Measurements from ENCODE around the gene KIR3DL2. TPM values are rescaled to one million over a fixed set of nuclear protein-coding genes. Genes with fewer than 3 reads are reported as not detected.
"Not testable (repeated sequence)": the region's sequence is repeated elsewhere in the genome, so short reads cannot be mapped to it uniquely, and the experiment has no call there.

KIR3DL2 gene
- total and polyA plus RNA-seq, 10 donors: 0.13 to 2.7 (median 0.80) TPM

DNA sequence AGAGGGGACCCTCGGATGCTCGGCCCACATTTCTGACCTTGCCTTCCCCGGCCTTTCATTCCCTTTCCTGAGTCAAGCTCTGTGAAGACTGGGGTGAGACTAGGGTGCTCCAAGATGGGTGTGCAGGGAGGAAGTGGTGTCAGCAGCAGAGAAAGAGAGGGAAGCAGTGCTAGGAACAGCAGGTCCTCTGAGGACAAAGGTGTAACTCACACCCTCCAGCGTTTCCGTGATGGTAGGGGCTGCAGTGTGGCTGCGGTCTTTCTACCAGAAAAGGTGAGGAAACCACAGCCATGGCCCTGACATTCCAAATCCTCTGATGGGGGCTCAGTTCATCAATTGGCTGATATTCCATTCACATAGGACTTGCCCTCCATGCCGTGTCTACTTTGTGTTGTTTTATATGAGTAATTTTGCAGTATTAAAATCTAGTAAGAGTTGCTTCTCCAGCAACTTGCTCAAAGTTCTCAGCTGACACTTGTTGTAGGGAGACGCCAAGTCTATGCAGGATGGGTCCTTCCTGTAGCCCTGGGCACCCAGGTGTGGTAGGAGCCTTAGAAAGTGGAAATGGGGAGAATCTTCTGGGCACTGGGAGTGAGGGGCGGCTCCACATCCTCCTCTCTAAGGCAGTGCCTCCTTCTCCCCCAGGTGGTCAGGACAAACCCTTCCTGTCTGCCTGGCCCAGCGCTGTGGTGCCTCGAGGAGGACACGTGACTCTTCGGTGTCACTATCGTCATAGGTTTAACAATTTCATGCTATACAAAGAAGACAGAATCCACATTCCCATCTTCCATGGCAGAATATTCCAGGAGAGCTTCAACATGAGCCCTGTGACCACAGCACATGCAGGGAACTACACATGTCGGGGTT, 32.3 kb upstream of the KIR3DL2 start:
- no peaks in the 10 kb centered on the region for H3K4me1 ChIP-seq
- no peaks in the 10 kb centered on the region for H3K36me3 ChIP-seq
- 78 to 83% (median 79%) methylated on average over 9 to 15 of the region's 15 CpGs for WGBS, 5 donors
- TF ChIP-seq POLR2A (IDR thresholded peaks at IDR 0.05) (no peak), POLR2AphosphoS5 (IDR thresholded peaks at IDR 0.05) (no peak)
- peaks cover 0 to under 1% (median 0%) of the 10 kb centered on the region in 8 donors for H3K9me3 ChIP-seq
- intact Hi-C loops (cut with DNase I; ENCODE audit: low total_unique reads): no loop called here
- H3K27ac ChIP-seq: peak overlapping the region in 1 of 8 donors; percentile 17
- H3K4me3 ChIP-seq: peak overlapping the region in 1 of 8 donors; percentile 4
- H3K27me3 ChIP-seq (replicated peaks in 1 of 7): peaks cover 0 to 19% (median 0%) of the 10 kb centered on the region in 7 donors
- DNase-seq: no peak

DNA sequence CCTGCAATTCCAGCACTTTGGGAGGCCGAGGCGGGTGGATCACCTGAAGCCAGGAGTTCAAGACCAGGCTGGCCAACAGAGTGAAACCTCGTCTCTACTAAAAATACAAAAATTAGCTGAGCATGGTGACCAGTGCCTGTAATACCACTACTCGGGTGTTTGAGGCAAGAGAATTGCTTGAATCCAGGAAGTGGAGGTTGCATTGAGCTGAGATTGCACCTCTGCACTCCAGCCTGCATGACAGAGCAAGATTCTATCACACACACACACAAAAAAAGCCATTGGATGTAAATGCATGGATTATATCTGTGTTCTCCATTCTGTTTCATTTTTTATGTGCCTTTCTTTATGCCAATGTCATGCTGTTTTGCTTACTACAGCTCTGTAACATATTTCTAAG, 25.8 kb upstream of the KIR3DL2 start:
- DNase-seq; H3K9me3 ChIP-seq; H3K4me3 ChIP-seq; H3K36me3 ChIP-seq; H3K4me1 ChIP-seq; intact Hi-C loops (cut with DNase I; ENCODE audit: low total_unique reads): not testable (repeated sequence)
- peak in 1 of 3 donors; percentile 24 for TF ChIP-seq POLR2AphosphoS5 (IDR thresholded peaks at IDR 0.05)
- WGBS, 5 donors: 55 to 75% (median 70%) methylated on average over 2 to 4 of the region's 4 CpGs
- peak overlapping the region in 5 of 8 donors; percentile 9 to 75 (median 60) for H3K27ac ChIP-seq
- peaks cover 0 to 17% (median 0%) of the 10 kb centered on the region in 7 donors for H3K27me3 ChIP-seq (replicated peaks in 1 of 7)

DNA sequence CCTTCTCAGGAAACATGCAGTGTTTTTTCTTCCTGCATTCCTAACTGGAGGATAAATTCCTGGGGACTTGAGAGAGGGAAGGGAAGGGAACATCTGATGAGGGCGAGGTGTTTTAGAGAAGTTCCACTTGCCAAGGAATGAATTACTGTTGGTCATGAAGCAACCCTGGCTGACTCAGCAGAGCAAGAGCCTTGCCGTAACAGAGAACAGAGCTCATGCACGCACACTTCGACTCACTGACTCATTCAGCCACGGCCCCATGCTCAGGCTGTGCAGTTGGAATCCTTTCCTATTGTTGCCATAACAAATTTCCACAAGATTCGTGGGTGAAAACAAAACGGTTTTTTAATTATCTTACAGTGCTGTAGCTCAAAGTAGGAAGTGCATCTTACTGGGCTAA, 24.9 kb upstream of the KIR3DL2 start:
- H3K4me3 ChIP-seq; DNase-seq; intact Hi-C loops (cut with DNase I; ENCODE audit: low total_unique reads); H3K4me1 ChIP-seq; H3K9me3 ChIP-seq; H3K36me3 ChIP-seq: not testable (repeated sequence)
- Histone ChIP-seq H3K27me3 (replicated peaks in 1 of 7) (peaks cover 0 to 13% (median 0%) of the 10 kb centered on the region in 7 donors), H3K27ac (peak overlapping the region in 5 of 8 donors; percentile 51 to 75 (median 60))
- 20 to 63% (median 37%) methylated on average over 7 of the region's 7 CpGs for WGBS, 5 donors
- TF ChIP-seq POLR2AphosphoS5 (IDR thresholded peaks at IDR 0.05): peak in 1 of 3 donors; percentile 17

DNA sequence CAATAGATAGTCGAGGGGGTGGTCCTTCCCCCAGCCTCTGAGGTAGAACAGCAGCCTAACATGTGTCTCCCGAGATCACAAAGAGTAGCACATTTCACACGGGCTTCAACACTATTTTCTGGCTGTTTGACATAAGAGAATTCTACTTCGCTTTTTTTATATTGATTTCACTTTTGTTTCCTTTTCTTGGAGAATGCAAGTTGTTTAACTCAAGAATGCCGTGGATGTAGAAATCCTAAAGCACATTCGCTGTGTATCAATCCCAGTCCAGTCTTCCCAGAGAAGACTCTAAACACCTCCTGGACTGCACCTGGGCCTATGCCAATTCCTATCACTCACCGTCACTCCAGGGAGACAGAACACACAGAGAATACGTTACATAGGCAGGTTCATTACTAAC, 22.2 kb upstream of the KIR3DL2 start:
- H3K27me3 ChIP-seq (replicated peaks in 1 of 7); intact Hi-C loops (cut with DNase I; ENCODE audit: low total_unique reads); DNase-seq; H3K36me3 ChIP-seq; H3K4me3 ChIP-seq; H3K9me3 ChIP-seq; H3K4me1 ChIP-seq; H3K27ac ChIP-seq: not testable (repeated sequence)
- 72 to 81% (median 75%) methylated on average over 6 to 8 of the region's 8 CpGs for WGBS, 5 donors

DNA sequence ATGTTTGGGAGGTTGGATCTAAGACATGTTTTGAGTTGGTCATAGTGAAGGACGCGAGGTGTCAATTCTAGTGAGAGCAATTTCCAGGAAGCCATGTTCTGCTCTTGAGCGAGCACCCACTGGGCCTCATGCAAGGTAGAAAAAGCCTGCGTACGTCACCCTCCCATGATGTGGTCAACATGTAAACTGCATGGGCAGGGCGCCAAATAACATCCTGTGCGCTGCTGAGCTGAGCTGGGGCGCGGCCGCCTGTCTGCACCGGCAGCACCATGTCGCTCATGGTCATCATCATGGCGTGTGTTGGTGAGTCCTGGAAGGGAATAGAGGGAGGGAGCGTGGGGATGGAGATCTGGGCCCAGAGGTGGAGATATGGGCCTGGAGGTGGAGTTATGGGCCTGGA, 17.7 kb upstream of the KIR3DL2 start, which contains the start of gene KIR2DS4:
TSS of gene KIR2DS4 (plus strand) at position 181 of the 400 bp plus-strand sequence.
- WGBS, 5 donors: 85 to 93% (median 88%) methylated on average over 14 of the region's 14 CpGs
- H3K27me3 ChIP-seq (replicated peaks in 1 of 7); intact Hi-C loops (cut with DNase I; ENCODE audit: low total_unique reads): not testable (repeated sequence)

DNA sequence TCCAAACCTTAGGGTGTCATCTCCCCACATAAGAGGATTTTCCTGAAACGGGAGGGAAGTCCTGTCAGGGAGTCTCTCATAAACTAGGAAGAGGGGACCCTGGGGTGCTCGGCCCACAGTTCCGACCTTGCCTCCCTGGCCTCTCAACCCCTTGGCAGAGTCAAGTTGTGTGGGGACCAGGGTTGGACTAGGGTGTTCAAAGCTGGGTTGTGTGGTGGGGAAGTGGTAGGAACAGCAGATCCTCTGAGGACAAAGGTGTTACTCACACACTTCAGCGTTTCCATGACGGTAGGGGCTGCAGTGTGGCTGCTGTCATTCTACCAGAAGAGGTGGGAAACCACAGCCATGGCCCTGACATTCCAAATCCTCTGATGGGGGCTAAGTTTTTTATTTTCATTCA, 15.1 kb upstream of the KIR3DL2 start:
- H3K4me3 ChIP-seq; H3K36me3 ChIP-seq; H3K4me1 ChIP-seq; H3K27ac ChIP-seq; intact Hi-C loops (cut with DNase I; ENCODE audit: low total_unique reads); H3K9me3 ChIP-seq; H3K27me3 ChIP-seq (replicated peaks in 1 of 7); DNase-seq: not testable (repeated sequence)
- 68 to 84% (median 75%) methylated on average over 3 to 5 of the region's 5 CpGs for WGBS, 5 donors

More for the DNA sequence above, 17.7 kb upstream of the KIR3DL2 start, which contains the start of gene KIR2DS4:
- H3K4me1 ChIP-seq, H3K9me3 ChIP-seq, DNase-seq, H3K27ac ChIP-seq, H3K4me3 ChIP-seq, H3K36me3 ChIP-seq: not testable (repeated sequence)

DNA sequence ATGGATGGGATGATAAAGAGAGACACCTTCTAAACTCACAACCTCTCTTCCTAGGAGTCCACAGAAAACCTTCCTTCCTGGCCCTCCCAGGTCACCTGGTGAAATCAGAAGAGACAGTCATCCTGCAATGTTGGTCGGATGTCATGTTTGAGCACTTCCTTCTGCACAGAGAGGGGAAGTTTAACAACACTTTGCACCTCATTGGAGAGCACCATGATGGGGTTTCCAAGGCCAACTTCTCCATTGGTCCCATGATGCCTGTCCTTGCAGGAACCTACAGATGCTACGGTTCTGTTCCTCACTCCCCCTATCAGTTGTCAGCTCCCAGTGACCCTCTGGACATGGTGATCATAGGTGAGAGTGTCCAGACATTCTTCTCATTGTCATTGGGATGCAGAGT, 12.7 kb upstream of the KIR3DL2 start:
- DNase-seq; H3K4me1 ChIP-seq; H3K27me3 ChIP-seq (replicated peaks in 1 of 7); H3K36me3 ChIP-seq; H3K4me3 ChIP-seq; intact Hi-C loops (cut with DNase I; ENCODE audit: low total_unique reads); H3K9me3 ChIP-seq: not testable (repeated sequence)
- H3K27ac ChIP-seq: peak overlapping the region in 4 of 8 donors; percentile 47 to 62 (median 52)
- WGBS, 5 donors: 42 to 64% (median 51%) methylated on average over 2 of the region's 2 CpGs

DNA sequence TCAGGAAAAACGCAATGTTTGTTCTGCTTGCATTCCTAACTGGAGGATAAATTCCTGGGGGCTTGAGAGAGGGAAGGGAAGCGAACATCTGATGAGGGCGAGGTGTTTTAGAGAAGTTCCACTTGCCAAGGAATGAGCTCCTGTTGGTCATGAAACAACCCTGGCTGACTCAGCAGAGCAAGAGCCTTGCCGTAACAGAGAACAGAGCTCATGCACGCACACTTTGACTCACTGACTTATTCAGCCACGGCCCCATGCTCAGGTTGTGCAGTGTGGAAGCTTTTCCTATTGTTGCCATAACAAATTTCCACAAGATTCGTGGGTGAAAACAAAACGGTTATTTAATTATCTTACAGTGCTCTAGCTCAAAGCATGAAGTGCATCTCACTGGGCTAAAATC, 7.1 kb upstream of the KIR3DL2 start:
- H3K36me3 ChIP-seq; H3K4me1 ChIP-seq; H3K9me3 ChIP-seq; DNase-seq; H3K27ac ChIP-seq; H3K4me3 ChIP-seq; intact Hi-C loops (cut with DNase I; ENCODE audit: low total_unique reads); H3K27me3 ChIP-seq (replicated peaks in 1 of 7): not testable (repeated sequence)
- WGBS, 5 donors: 64 to 69% (median 69%) methylated on average over 8 of the region's 8 CpGs
